Retinal pigment epithelial cell (primary cell): ENCODE measurements around the gene COTL1.

Source experiments
- DNase-seq: peaks from one replicate; pipeline ENCODE4 v3.0.0-alpha.2; 2010; ENCODE audit warnings: low read depth
- H3K4me3 ChIP-seq: 2 replicates; pipeline ENCODE4 v1.5.1; 2011; ENCODE audit warnings: mild to moderate bottlenecking, low read length, control low read depth, moderate library complexity
- TF ChIP-seq, protein P1 (sequence below): conservative IDR thresholded peaks from 2 replicates; pipeline ENCODE4 v1.5.1; 2011; ENCODE audit warnings: low read depth, low read length, control low read depth, inconsistent platforms

Gene COTL1

GRCh38 chr16:84544031-84544773 lies 73.7 kb downstream of the COTL1 start:
- DNase-seq: no peak
- TF ChIP-seq, protein P1, sequence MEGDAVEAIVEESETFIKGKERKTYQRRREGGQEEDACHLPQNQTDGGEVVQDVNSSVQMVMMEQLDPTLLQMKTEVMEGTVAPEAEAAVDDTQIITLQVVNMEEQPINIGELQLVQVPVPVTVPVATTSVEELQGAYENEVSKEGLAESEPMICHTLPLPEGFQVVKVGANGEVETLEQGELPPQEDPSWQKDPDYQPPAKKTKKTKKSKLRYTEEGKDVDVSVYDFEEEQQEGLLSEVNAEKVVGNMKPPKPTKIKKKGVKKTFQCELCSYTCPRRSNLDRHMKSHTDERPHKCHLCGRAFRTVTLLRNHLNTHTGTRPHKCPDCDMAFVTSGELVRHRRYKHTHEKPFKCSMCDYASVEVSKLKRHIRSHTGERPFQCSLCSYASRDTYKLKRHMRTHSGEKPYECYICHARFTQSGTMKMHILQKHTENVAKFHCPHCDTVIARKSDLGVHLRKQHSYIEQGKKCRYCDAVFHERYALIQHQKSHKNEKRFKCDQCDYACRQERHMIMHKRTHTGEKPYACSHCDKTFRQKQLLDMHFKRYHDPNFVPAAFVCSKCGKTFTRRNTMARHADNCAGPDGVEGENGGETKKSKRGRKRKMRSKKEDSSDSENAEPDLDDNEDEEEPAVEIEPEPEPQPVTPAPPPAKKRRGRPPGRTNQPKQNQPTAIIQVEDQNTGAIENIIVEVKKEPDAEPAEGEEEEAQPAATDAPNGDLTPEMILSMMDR: no peak
- no peak overlapping the region for H3K4me3 ChIP-seq

- no peak overlapping the region for H3K4me3 ChIP-seq
- TF ChIP-seq, protein P1: no peak
- no peak for DNase-seq
Measured at GRCh38 chr16:84543253-84543652, 74.6 kb downstream of the COTL1 start.

DNA sequence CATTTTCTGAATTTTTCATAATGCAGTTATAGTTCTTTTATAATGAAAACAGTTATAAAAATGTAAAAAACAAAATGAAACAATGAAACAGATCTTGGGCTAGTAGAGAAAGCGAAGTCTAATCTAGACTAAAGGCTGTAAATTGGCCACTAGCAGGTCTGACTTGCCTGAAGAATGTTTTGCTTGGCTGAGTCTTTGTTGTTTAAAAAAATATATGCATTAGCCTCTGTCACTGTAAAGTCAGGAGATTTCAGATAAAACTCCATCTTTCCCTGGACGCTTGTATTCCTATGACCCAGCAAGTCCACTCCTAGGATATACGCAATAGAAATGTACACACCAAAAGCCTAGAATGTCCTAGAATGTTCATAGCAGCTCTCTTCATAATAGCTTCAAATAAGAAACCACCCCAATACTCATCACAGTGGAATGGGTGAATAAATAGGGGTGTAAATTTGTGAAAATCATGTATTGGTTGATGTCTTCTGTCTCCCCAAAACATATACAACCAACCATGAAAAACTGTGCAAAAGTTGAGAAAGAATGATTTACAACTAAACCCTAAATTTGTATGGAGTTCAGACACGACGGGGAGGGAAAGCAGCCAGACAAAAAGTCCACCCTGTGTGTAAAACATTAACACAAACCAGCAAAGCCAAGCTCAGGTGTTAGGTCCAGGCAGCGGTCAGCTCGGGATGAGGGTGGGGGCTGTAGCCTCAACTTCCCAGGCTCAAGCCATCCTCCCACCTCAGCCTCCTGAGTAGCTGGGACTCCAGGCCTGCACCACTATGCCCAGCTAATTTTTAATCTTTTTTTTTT lies 75.7 kb downstream of the COTL1 start:
- H3K4me3 ChIP-seq: no peak overlapping the region
- no peak for DNase-seq
- TF ChIP-seq, protein P1: no peak

DNA sequence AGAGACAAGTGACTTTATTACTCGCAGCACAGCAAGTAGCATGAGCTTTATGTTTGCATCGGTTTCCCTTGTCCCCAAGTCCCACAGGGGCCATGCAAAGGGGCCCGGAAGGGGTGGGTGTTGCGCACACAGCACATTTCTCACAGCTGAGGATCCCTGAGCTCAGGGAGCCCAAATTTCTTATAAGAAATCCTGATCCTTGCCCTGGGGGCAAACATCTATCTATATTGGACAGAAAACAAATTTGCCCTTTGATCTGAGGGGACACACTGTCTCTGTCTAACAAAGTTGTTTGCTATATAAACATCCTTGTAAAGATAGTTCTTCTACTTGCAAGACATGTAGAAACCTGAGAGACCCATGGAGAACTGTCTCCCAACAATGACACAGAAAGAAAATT lies 77.7 kb downstream of the COTL1 start:
- no peak overlapping the region for H3K4me3 ChIP-seq
- TF ChIP-seq, protein P1: no peak
- DNase-seq: no peak

DNA sequence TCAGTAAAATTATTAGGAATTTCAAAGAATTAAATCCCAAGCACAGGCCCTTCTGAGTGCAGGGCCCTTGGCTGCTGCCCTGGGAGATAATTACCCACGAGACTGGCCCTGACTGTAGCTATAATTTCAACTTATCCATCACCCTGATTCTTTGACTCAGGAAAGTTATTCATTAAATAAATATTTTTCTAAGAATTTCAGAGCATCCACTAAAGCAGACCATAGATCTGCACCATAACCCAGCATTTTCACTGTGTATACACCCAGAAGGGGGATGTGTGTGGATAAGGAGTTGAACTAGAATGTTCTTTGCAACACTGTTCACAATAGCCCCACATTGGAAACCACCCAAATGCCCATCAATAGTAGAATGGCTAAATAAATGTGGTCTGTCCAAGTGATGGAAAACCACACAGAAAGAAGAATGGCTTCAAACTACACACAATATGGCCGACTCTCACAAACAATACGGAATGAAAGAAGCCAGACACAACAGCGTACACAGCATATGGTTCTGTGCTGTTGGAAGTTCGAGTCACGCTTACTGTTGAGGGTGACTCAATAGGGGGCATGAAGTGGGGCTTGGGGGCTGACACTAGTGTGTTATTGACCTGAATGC lies 79.5 kb downstream of the COTL1 start:
- TF ChIP-seq, protein P1: no peak

GRCh38 chr16:84537491-84538151 lies 80.3 kb downstream of the COTL1 start:
- H3K4me3 ChIP-seq: no peak overlapping the region
- no peak for DNase-seq
- TF ChIP-seq, protein P1: no peak

More for the DNA sequence above, 79.5 kb downstream of the COTL1 start:
- DNase-seq: no peak
- H3K4me3 ChIP-seq: no peak overlapping the region
